Suprapubic skin (tissue), 4 donors: ENCODE data around the gene ATP2A2.

Experiments
- EP300 ChIP-seq: sonication (generic); formaldehyde crosslinking; IDR thresholded peaks from one replicate; pipeline ENCODE4 v1.6.1; 2017; ENCODE audit warnings: antibody characterized with exemption
- POLR2A ChIP-seq, 2 donors: fragments of 450-650 bp; IDR thresholded peaks; one replicate each; pipeline ENCODE4 v1.6.1; 2017; ENCODE audit warnings: antibody characterized with exemption in 2 of 2, mild to moderate bottlenecking in 2 of 2, moderate library complexity in 2 of 2
- POLR2AphosphoS5 ChIP-seq, 3 donors: sonication (generic); formaldehyde crosslinking; IDR thresholded peaks; one replicate each; pipeline ENCODE4 v1.6.1; 2017; ENCODE audit warnings: antibody characterized with exemption in 3 of 3
- TF ChIP-seq, protein P1 (sequence below), 2 donors: fragments of 200-600 bp in 1 of 2; fragments of 450-650 bp in 1 of 2; sonication (generic) in 1 of 2; IDR thresholded peaks; one replicate each; pipeline ENCODE4 v1.5.1; 2016 to 2019; ENCODE audit warnings: antibody characterized with exemption in 2 of 2, mild to moderate bottlenecking in 1 of 2, moderate library complexity in 1 of 2

DNA sequence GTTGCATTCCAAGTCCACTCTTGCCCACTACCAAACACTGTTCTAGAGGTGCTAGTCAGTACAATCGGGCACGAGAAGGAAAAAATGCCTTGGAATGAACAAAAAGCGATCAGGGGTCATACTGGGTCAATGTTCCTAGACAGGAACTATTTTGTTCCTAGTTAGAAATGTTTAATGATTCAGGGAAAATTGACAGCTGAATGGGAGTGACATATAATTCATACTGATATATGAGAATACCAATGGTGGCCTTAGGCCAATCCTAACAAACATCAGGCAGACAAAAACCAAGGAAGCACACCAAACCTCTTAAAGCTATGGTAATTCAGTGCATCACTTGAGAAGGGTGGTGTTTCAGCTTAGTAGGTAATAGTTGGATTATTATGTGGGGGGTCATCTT, 71.4 kb downstream of the ATP2A2 start:
- TF ChIP-seq EP300: no peak
- TF ChIP-seq, protein P1, sequence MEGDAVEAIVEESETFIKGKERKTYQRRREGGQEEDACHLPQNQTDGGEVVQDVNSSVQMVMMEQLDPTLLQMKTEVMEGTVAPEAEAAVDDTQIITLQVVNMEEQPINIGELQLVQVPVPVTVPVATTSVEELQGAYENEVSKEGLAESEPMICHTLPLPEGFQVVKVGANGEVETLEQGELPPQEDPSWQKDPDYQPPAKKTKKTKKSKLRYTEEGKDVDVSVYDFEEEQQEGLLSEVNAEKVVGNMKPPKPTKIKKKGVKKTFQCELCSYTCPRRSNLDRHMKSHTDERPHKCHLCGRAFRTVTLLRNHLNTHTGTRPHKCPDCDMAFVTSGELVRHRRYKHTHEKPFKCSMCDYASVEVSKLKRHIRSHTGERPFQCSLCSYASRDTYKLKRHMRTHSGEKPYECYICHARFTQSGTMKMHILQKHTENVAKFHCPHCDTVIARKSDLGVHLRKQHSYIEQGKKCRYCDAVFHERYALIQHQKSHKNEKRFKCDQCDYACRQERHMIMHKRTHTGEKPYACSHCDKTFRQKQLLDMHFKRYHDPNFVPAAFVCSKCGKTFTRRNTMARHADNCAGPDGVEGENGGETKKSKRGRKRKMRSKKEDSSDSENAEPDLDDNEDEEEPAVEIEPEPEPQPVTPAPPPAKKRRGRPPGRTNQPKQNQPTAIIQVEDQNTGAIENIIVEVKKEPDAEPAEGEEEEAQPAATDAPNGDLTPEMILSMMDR (IDR thresholded peaks at IDR 0.05): no peak
- no peak for TF ChIP-seq POLR2AphosphoS5 (IDR thresholded peaks at IDR 0.05)
- no peak for TF ChIP-seq POLR2A (IDR thresholded peaks at IDR 0.05)
